K562 (cell line): ENCODE measurements around the gene CLTC.

Source experiments
- CHD1 ChIP-seq: fragments of 200-600 bp; sonication (generic); IDR thresholded peaks from one replicate; pipeline ENCODE4 v1.6.1; 2012; ENCODE audit warnings: mild to moderate bottlenecking, moderate library complexity, low read length, inconsistent platforms
- NR4A1 ChIP-seq, 2 experiments: fragments of 250-450 bp in 1 of 2; fragments of 450-650 bp in 1 of 2; sonication (Bioruptor Pico) in 1 of 2; IDR thresholded peaks; 2 replicates each; pipeline versions ENCODE4 v1.4.0 to v1.6.1; 2016 to 2020; ENCODE audit warnings: mild to moderate bottlenecking in 2 of 2, missing compliant biosample characterization in 1 of 2, missing genetic modification characterization in 1 of 2, moderate library complexity in 1 of 2

- TF ChIP-seq NR4A1 (CRISPR knock-in tag; IDR thresholded peaks at IDR 0.05), result no peak
- TF ChIP-seq NR4A1 (tag; IDR thresholded peaks at IDR 0.05), result no peak
- TF ChIP-seq CHD1, result no peak
Observed at GRCh38 chr17:59647288-59647687, 27.6 kb downstream of the CLTC start.
